Suprapubic skin (tissue), 4 donors: ENCODE measurements around the gene ZC3HAV1. TPM values are rescaled to one million over a fixed set of nuclear protein-coding genes. Genes with fewer than 3 reads are reported as not detected.
A peak's percentile ranks its signal among the peaks of the same experiment; 100 is the strongest.

Source experiments
- DNase-seq, 2 donors: peaks; one replicate each; pipeline ENCODE4 v3.0.0-alpha.2; 2019; ENCODE audit warnings: low spot score in 2 of 2
- H3K27ac ChIP-seq: fragments of 200-600 bp; sonication (generic); one replicate; pipeline ENCODE4 v1.5.1; 2019
- H3K27me3 ChIP-seq: fragments of 200-600 bp; sonication (generic); one replicate; pipeline ENCODE4 v1.5.1; 2019
- H3K36me3 ChIP-seq: fragments of 200-600 bp; sonication (generic); one replicate; pipeline ENCODE4 v1.5.1; 2019
- H3K4me1 ChIP-seq: fragments of 200-600 bp; sonication (generic); one replicate; pipeline ENCODE4 v1.5.1; 2019
- H3K4me3 ChIP-seq: fragments of 200-600 bp; sonication (generic); one replicate; pipeline ENCODE4 v1.5.1; 2019; ENCODE audit warnings: mild to moderate bottlenecking
- H3K9me3 ChIP-seq: fragments of 200-600 bp; sonication (generic); one replicate; pipeline ENCODE4 v1.5.1; 2019
- CTCF ChIP-seq, 2 donors: fragments of 200-600 bp in 1 of 2; fragments of 450-650 bp in 1 of 2; sonication (generic) in 1 of 2; IDR thresholded peaks; one replicate each; pipeline ENCODE4 v1.5.1; 2016 to 2019; ENCODE audit warnings: antibody characterized with exemption in 2 of 2, mild to moderate bottlenecking in 1 of 2, moderate library complexity in 1 of 2
- EP300 ChIP-seq: sonication (generic); formaldehyde crosslinking; IDR thresholded peaks from one replicate; pipeline ENCODE4 v1.6.1; 2017; ENCODE audit warnings: antibody characterized with exemption
- POLR2A ChIP-seq, 2 donors: fragments of 450-650 bp; IDR thresholded peaks; one replicate each; pipeline ENCODE4 v1.6.1; 2017; ENCODE audit warnings: antibody characterized with exemption in 2 of 2, mild to moderate bottlenecking in 2 of 2, moderate library complexity in 2 of 2
- POLR2AphosphoS5 ChIP-seq, 3 donors: sonication (generic); formaldehyde crosslinking; IDR thresholded peaks; one replicate each; pipeline ENCODE4 v1.6.1; 2017; ENCODE audit warnings: antibody characterized with exemption in 3 of 3
- WGBS: methylation state at CpG from one replicate; pipeline ENCODE4 v1.1.5; 2018; 5-methylcytosine and 5-hydroxymethylcytosine counted together
- total RNA-seq, 4 donors: library from RNA; depleted of rRNA; stranded (reverse); fragments of >200 nt; gene quantifications; one replicate each; pipeline ENCODE4 v1.1.0, GENCODE V29; 2016

ZC3HAV1 gene
- total RNA-seq, 4 donors from 2014 or later: 27.0 to 34.4 (median 29.8) TPM

- Histone ChIP-seq H3K4me3 (no peak overlapping the region), H3K27me3 (no peaks in the 10 kb centered on the region), H3K4me1 (peaks cover 6% of the 10 kb centered on the region), H3K9me3 (no peaks in the 10 kb centered on the region), H3K36me3 (peaks cover 19% of the 10 kb centered on the region), H3K27ac (no peak overlapping the region)
- TF ChIP-seq CTCF (IDR thresholded peaks at IDR 0.05) (no peak), EP300 (no peak), POLR2AphosphoS5 (IDR thresholded peaks at IDR 0.05) (no peak), POLR2A (IDR thresholded peaks at IDR 0.05) (no peak)
- no peak for DNase-seq
- WGBS: 77% methylated on average over 6 of the region's 6 CpGs
These were observed 68.0 kb downstream of the ZC3HAV1 start for GRCh38 chr7:139041378-139042085.

- Histone ChIP-seq H3K36me3 (no peaks in the 10 kb centered on the region), H3K4me1 (peaks cover 34% of the 10 kb centered on the region), H3K27ac (no peak overlapping the region), H3K9me3 (no peaks in the 10 kb centered on the region), H3K4me3 (no peak overlapping the region), H3K27me3 (no peaks in the 10 kb centered on the region)
- TF ChIP-seq POLR2A (IDR thresholded peaks at IDR 0.05) (no peak), EP300 (no peak), POLR2AphosphoS5 (IDR thresholded peaks at IDR 0.05) (no peak), CTCF (IDR thresholded peaks at IDR 0.05) (no peak)
- no peak for DNase-seq
- 95% methylated on average over 2 of the region's 2 CpGs for WGBS
These were observed 70.8 kb downstream of the ZC3HAV1 start for GRCh38 chr7:139038691-139039090.

- H3K4me3 ChIP-seq: no peak overlapping the region
- no peak for DNase-seq
- H3K36me3 ChIP-seq: no peaks in the 10 kb centered on the region
- 50% methylated on average over 3 of the region's 3 CpGs for WGBS
- no peaks in the 10 kb centered on the region for H3K9me3 ChIP-seq
- no peak for TF ChIP-seq EP300
- TF ChIP-seq POLR2A (IDR thresholded peaks at IDR 0.05): no peak
- TF ChIP-seq POLR2AphosphoS5 (IDR thresholded peaks at IDR 0.05): no peak
- no peak for TF ChIP-seq CTCF (IDR thresholded peaks at IDR 0.05)
- no peaks in the 10 kb centered on the region for H3K27me3 ChIP-seq
- peaks cover 39% of the 10 kb centered on the region for H3K4me1 ChIP-seq
- H3K27ac ChIP-seq: no peak overlapping the region
These were observed 72.6 kb downstream of the ZC3HAV1 start for GRCh38 chr7:139036901-139037300.

GRCh38 chr7:139035586-139036353, 73.8 kb downstream of the ZC3HAV1 start, which contains the start of gene ZC3HAV1L:
Gene ZC3HAV1L (minus strand): TSS chr7:139036042. CDS start chr7:139036017, 25 bp downstream.
- TF ChIP-seq CTCF (IDR thresholded peaks at IDR 0.05): no peak
- TF ChIP-seq POLR2AphosphoS5 (IDR thresholded peaks at IDR 0.05): peak in 1 of 3 donors; percentile 50
- no peaks in the 10 kb centered on the region for H3K27me3 ChIP-seq
- peak in 1 of 2 donors; percentile 72 for DNase-seq
- H3K9me3 ChIP-seq: no peaks in the 10 kb centered on the region
- peak within 1 kb of the TSS; percentile 85 for H3K4me3 ChIP-seq
- no peaks in the 10 kb centered on the region for H3K36me3 ChIP-seq
- H3K4me1 ChIP-seq: peaks cover 39% of the 10 kb centered on the region
- 1% methylated on average over 47 of the region's 82 CpGs for WGBS
- peak within 1 kb of the TSS; percentile 83 for H3K27ac ChIP-seq
